Activated naive CD4-positive, alpha-beta T cell treated with anti-CD3 and anti-CD28 coated beads, Interleukin-2, amount 10 ng/mL, durations not matched to agents 7 days and 5 days (primary cell): ENCODE measurements around the gene SLX4.

Experiments
- CTCF ChIA-PET: fragments of 350-600 bp; sonication (Branson Sonifier 250); formaldehyde crosslinking; loops from one replicate; lab custom pipeline; 2021; ENCODE audit warnings: antibody characterized with exemption; lab: Charles Lee
- DNase-seq: peaks from one replicate; pipeline ENCODE4 v3.0.0-alpha.2; 2020
- H3K27ac Mint-ChIP-seq: one replicate; pipeline ENCODE4 v1.8.0; 2021; ENCODE audit warnings: mild to moderate bottlenecking, moderate library complexity, mixed read lengths
- H3K27me3 Mint-ChIP-seq: one replicate; pipeline ENCODE4 v1.8.0; 2021; ENCODE audit warnings: mild to moderate bottlenecking, mixed read lengths
- H3K36me3 Mint-ChIP-seq: one replicate; pipeline ENCODE4 v1.8.0; 2021; ENCODE audit warnings: mixed read lengths
- H3K4me1 Mint-ChIP-seq: one replicate; pipeline ENCODE4 v1.8.0; 2021; ENCODE audit warnings: mixed read lengths
- H3K4me3 Mint-ChIP-seq: one replicate; pipeline ENCODE4 v1.8.0; 2021; ENCODE audit warnings: mild to moderate bottlenecking, moderate library complexity, mixed read lengths
- H3K9me3 Mint-ChIP-seq: one replicate; pipeline ENCODE4 v1.8.0; 2021; ENCODE audit warnings: mixed read lengths

The SLX4 gene

GRCh38 chr16:3601614-3602319, 9.6 kb downstream of the SLX4 start:
- H3K4me1 Mint-ChIP-seq, result peaks cover 3% of the 10 kb centered on the region
- H3K27ac Mint-ChIP-seq, result no peak overlapping the region
- H3K27me3 Mint-ChIP-seq, result no peaks in the 10 kb centered on the region
- no peaks in the 10 kb centered on the region for H3K9me3 Mint-ChIP-seq
- no peak for DNase-seq
- peaks cover 53% of the 10 kb centered on the region for H3K36me3 Mint-ChIP-seq
- CTCF ChIA-PET, result interaction anchor here (1.4 kb wide), 1 partner anchor 52 kb away, joined by 3 read pairs; no protein-coding TSS in a partner anchor
- no peak overlapping the region for H3K4me3 Mint-ChIP-seq

GRCh38 chr16:3599922-3600321, 11.5 kb downstream of the SLX4 start:
- Mint-ChIP-seq H3K27ac (no peak overlapping the region), H3K4me1 (no peaks in the 10 kb centered on the region), H3K9me3 (no peaks in the 10 kb centered on the region), H3K36me3 (peaks cover 48% of the 10 kb centered on the region), H3K4me3 (no peak overlapping the region), H3K27me3 (no peaks in the 10 kb centered on the region)
- CTCF ChIA-PET, result interaction anchor here (0.6 kb wide), 2 partner anchors 100 to 265 kb away, joined by 3 read pairs; no protein-coding TSS in a partner anchor
- no peak for DNase-seq

GRCh38 chr16:3599121-3599520, 12.3 kb downstream of the SLX4 start:
- H3K27ac Mint-ChIP-seq, result no peak overlapping the region
- CTCF ChIA-PET, result interaction anchor here (1.2 kb wide), 1 partner anchor 28 kb away, joined by 3 read pairs; no protein-coding TSS in a partner anchor
- no peak for DNase-seq
- H3K9me3 Mint-ChIP-seq, result no peaks in the 10 kb centered on the region
- no peaks in the 10 kb centered on the region for H3K4me1 Mint-ChIP-seq
- no peaks in the 10 kb centered on the region for H3K27me3 Mint-ChIP-seq
- H3K36me3 Mint-ChIP-seq, result peaks cover 47% of the 10 kb centered on the region
- no peak overlapping the region for H3K4me3 Mint-ChIP-seq

GRCh38 chr16:3598236-3598635, 13.2 kb downstream of the SLX4 start:
- H3K27me3 Mint-ChIP-seq, result no peaks in the 10 kb centered on the region
- CTCF ChIA-PET, result interaction anchor here (1.2 kb wide), 1 partner anchor 29 kb away, joined by 3 read pairs; no protein-coding TSS in a partner anchor
- peaks cover 41% of the 10 kb centered on the region for H3K36me3 Mint-ChIP-seq
- H3K4me3 Mint-ChIP-seq, result no peak overlapping the region
- H3K9me3 Mint-ChIP-seq, result no peaks in the 10 kb centered on the region
- no peak for DNase-seq
- no peak overlapping the region for H3K27ac Mint-ChIP-seq
- no peaks in the 10 kb centered on the region for H3K4me1 Mint-ChIP-seq

- DNase-seq, result no peak
These were observed 13.7 kb downstream of the SLX4 start for GRCh38 chr16:3597676-3598075.

GRCh38 chr16:3597226-3597625, 14.2 kb downstream of the SLX4 start:
- H3K4me3 Mint-ChIP-seq, result no peak overlapping the region
- no peaks in the 10 kb centered on the region for H3K9me3 Mint-ChIP-seq
- no peak overlapping the region for H3K27ac Mint-ChIP-seq
- CTCF ChIA-PET, result no interaction called here
- peaks cover 33% of the 10 kb centered on the region for H3K36me3 Mint-ChIP-seq
- no peak for DNase-seq
- H3K27me3 Mint-ChIP-seq, result no peaks in the 10 kb centered on the region
- no peaks in the 10 kb centered on the region for H3K4me1 Mint-ChIP-seq

More at GRCh38 chr16:3597676-3598075, 13.7 kb downstream of the SLX4 start:
- H3K36me3 Mint-ChIP-seq, result peaks cover 36% of the 10 kb centered on the region
- no peaks in the 10 kb centered on the region for H3K4me1 Mint-ChIP-seq
- CTCF ChIA-PET, result interaction anchor here (1.2 kb wide), 1 partner anchor 29 kb away, joined by 3 read pairs; no protein-coding TSS in a partner anchor
- H3K9me3 Mint-ChIP-seq, result no peaks in the 10 kb centered on the region
- H3K27ac Mint-ChIP-seq, result no peak overlapping the region
- H3K4me3 Mint-ChIP-seq, result no peak overlapping the region
- no peaks in the 10 kb centered on the region for H3K27me3 Mint-ChIP-seq

- H3K36me3 Mint-ChIP-seq, result peaks cover 27% of the 10 kb centered on the region
- H3K4me1 Mint-ChIP-seq, result no peaks in the 10 kb centered on the region
- no peak overlapping the region for H3K27ac Mint-ChIP-seq
- no peaks in the 10 kb centered on the region for H3K9me3 Mint-ChIP-seq
- no peak for DNase-seq
- CTCF ChIA-PET, result no interaction called here
- H3K4me3 Mint-ChIP-seq, result no peak overlapping the region
- H3K27me3 Mint-ChIP-seq, result no peaks in the 10 kb centered on the region
These were observed 15.1 kb downstream of the SLX4 start for GRCh38 chr16:3596101-3596861.

- Mint-ChIP-seq H3K36me3 (peaks cover 26% of the 10 kb centered on the region), H3K4me1 (no peaks in the 10 kb centered on the region), H3K27ac (no peak overlapping the region), H3K4me3 (no peak overlapping the region), H3K27me3 (no peaks in the 10 kb centered on the region), H3K9me3 (no peaks in the 10 kb centered on the region)
- CTCF ChIA-PET, result no interaction called here
- DNase-seq, result no peak
These were observed 15.8 kb downstream of the SLX4 start for GRCh38 chr16:3595521-3596021.

GRCh38 chr16:3595110-3595486, 16.3 kb downstream of the SLX4 start:
- no peak overlapping the region for H3K4me3 Mint-ChIP-seq
- no peak for DNase-seq
- H3K27ac Mint-ChIP-seq, result no peak overlapping the region
- H3K36me3 Mint-ChIP-seq, result peaks cover 27% of the 10 kb centered on the region
- H3K9me3 Mint-ChIP-seq, result no peaks in the 10 kb centered on the region
- CTCF ChIA-PET, result no interaction called here
- H3K4me1 Mint-ChIP-seq, result no peaks in the 10 kb centered on the region
- H3K27me3 Mint-ChIP-seq, result no peaks in the 10 kb centered on the region

GRCh38 chr16:3594316-3595109, 16.9 kb downstream of the SLX4 start:
- H3K4me3 Mint-ChIP-seq, result no peak overlapping the region
- H3K27me3 Mint-ChIP-seq, result no peaks in the 10 kb centered on the region
- no peak for DNase-seq
- H3K27ac Mint-ChIP-seq, result no peak overlapping the region
- no peaks in the 10 kb centered on the region for H3K4me1 Mint-ChIP-seq
- no peaks in the 10 kb centered on the region for H3K9me3 Mint-ChIP-seq
- CTCF ChIA-PET, result no interaction called here
- H3K36me3 Mint-ChIP-seq, result peaks cover 25% of the 10 kb centered on the region

GRCh38 chr16:3592559-3592958, 18.8 kb downstream of the SLX4 start:
- Mint-ChIP-seq H3K36me3 (peaks cover 28% of the 10 kb centered on the region), H3K27me3 (no peaks in the 10 kb centered on the region), H3K27ac (no peak overlapping the region), H3K9me3 (no peaks in the 10 kb centered on the region), H3K4me3 (no peak overlapping the region), H3K4me1 (no peaks in the 10 kb centered on the region)
- CTCF ChIA-PET, result no interaction called here
- DNase-seq, result no peak

- CTCF ChIA-PET, result no interaction called here
- Mint-ChIP-seq H3K27ac (no peak overlapping the region), H3K4me1 (no peaks in the 10 kb centered on the region), H3K27me3 (no peaks in the 10 kb centered on the region), H3K36me3 (peaks cover 28% of the 10 kb centered on the region), H3K4me3 (no peak overlapping the region), H3K9me3 (no peaks in the 10 kb centered on the region)
- DNase-seq, result no peak
These were observed 19.4 kb downstream of the SLX4 start for GRCh38 chr16:3591991-3592390.

- no peak for DNase-seq
- no peaks in the 10 kb centered on the region for H3K4me1 Mint-ChIP-seq
- H3K27ac Mint-ChIP-seq, result no peak overlapping the region
- no peak overlapping the region for H3K4me3 Mint-ChIP-seq
- peaks cover 28% of the 10 kb centered on the region for H3K36me3 Mint-ChIP-seq
- no peaks in the 10 kb centered on the region for H3K27me3 Mint-ChIP-seq
- CTCF ChIA-PET, result no interaction called here
- H3K9me3 Mint-ChIP-seq, result no peaks in the 10 kb centered on the region
These were observed 20.0 kb downstream of the SLX4 start for GRCh38 chr16:3591436-3591803.
